Measurements from ENCODE around the gene HIVEP1.

Gene HIVEP1

DNA sequence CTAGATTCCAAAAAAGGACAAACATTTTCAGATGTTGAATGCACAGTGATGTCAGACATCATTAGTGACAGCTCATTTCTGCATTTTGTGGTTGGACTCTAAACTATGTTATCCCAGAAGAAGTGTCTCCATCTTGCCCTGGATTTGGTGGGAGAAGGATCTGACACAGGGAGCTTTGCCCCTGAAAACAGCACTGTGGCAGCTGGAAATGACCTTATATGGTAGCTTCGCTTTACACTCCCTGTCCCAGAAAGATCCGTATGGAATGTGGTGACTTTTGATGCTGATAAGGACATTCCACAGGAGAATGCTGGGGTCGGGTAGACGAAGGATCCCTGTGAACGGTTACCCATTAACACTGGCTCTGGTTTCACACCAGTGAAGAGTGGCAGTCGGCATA lies 190.9 kb downstream of the HIVEP1 start:
- FAIRE-seq: no peak

- FAIRE-seq: no peak
Measured at GRCh38 chr6:12208190-12208589, 196.1 kb downstream of the HIVEP1 start.

DNA sequence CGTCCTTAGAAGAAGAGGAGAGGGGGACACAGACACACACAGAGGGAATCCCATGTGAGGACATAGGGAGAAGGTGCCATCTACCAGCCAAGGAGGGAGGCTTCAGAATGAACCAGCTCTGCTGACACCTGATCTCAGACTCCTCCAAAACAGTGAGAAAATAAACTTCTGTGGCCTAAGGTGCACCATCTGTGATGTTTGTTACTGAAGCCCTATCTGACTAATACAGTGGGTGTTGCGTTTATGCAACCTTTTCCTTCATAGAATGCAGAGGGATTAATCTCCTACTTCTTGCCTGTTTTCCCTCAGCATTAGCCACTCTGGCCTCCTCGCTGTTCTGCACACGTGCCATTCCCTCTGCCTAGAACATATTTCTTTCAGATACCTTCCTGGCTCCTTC lies 196.6 kb downstream of the HIVEP1 start:
- FAIRE-seq: no peak

Data from islet of Langerhans (tissue), 1 donor.